IMR-90 (cell line): ENCODE results near the gene KCNN3. TPM values are rescaled to one million over a fixed set of nuclear protein-coding genes. Genes with fewer than 3 reads are reported as not detected.

ENCODE experiments used
- ATAC-seq: fragments of 200-7000 bp; cut with Tn5 transposase; 2 replicates; pipeline ENCODE4 v1.9.1; 2020; ENCODE audit warnings: low read depth, mild to moderate bottlenecking, moderate library complexity
- BruUV-seq: library from RNA; stranded (reverse); fragments of 400-500 nt; replicated peaks from 2 replicates; lab custom pipeline; 2021; lab: Mats Ljungman, UMichigan
- CTCF ChIA-PET: fragments of 300-600 bp; formaldehyde crosslinking; extraction: SDS; loops from one replicate; lab custom pipeline; 2021; ENCODE audit warnings: antibody characterized with exemption; lab: Yijun Ruan, JAX
- POLR2A ChIA-PET: fragments of 300-600 bp; sonication (Branson Sonifier 250); formaldehyde crosslinking; loops from one replicate; lab custom pipeline; 2022; ENCODE audit warnings: antibody characterized with exemption; ENCODE audit not compliant: unreplicated experiment; lab: Charles Lee
- DNase-seq: peaks from one replicate; pipeline ENCODE4 v3.0.0; 2013
- H2AFZ ChIP-seq: replicated peaks from 2 replicates; pipeline ENCODE3; 2013; ENCODE audit warnings: low read length, mild to moderate bottlenecking; ENCODE audit not compliant: poor library complexity
- H2AK5ac ChIP-seq: 2 replicates; pipeline ENCODE4 v1.6.1; 2013; ENCODE audit warnings: low read depth, low read length, inconsistent platforms
- H2AK9ac ChIP-seq: replicated peaks from 2 replicates; pipeline ENCODE3; 2013; ENCODE audit warnings: mild to moderate bottlenecking, low read depth, low read length, moderate library complexity; ENCODE audit not compliant: poor library complexity
- H2BK120ac ChIP-seq: 2 replicates; pipeline ENCODE4 v1.6.1; 2013; ENCODE audit warnings: low read depth, low read length, inconsistent platforms
- H2BK15ac ChIP-seq: 3 replicates; pipeline ENCODE4 v1.6.1; 2013; ENCODE audit warnings: low read depth, low read length, inconsistent platforms
- H2BK20ac ChIP-seq: 2 replicates; pipeline ENCODE4 v1.6.1; 2013; ENCODE audit warnings: low read depth, mild to moderate bottlenecking, inconsistent platforms, low read length, moderate library complexity
- H2BK5ac ChIP-seq: 2 replicates; pipeline ENCODE4 v1.6.1; 2013; ENCODE audit warnings: mild to moderate bottlenecking, low read depth, low read length, inconsistent platforms; ENCODE audit not compliant: poor library complexity, severe bottlenecking
- H3K14ac ChIP-seq: replicated peaks from 2 replicates; pipeline ENCODE4 v1.6.1; 2013; ENCODE audit warnings: low read depth, low read length, inconsistent platforms
- H3K18ac ChIP-seq: 2 replicates; pipeline ENCODE4 v1.6.1; 2013; ENCODE audit warnings: low read depth, low read length, control low read depth
- H3K23ac ChIP-seq: 2 replicates; pipeline ENCODE4 v1.6.1; 2013; ENCODE audit warnings: low read depth, low read length, inconsistent platforms
- H3K27ac ChIP-seq: 2 replicates; pipeline ENCODE4 v1.5.1; 2013; ENCODE audit warnings: mild to moderate bottlenecking, control low read depth, low read length; ENCODE audit not compliant: insufficient read depth
- H3K27me3 ChIP-seq: 2 replicates; pipeline ENCODE4 v1.6.1; 2013; ENCODE audit warnings: low read length; ENCODE audit not compliant: control insufficient read depth, insufficient read depth
- H3K36me3 ChIP-seq: 2 replicates; pipeline ENCODE4 v1.6.1; 2013; ENCODE audit warnings: low read length, mixed read lengths; ENCODE audit not compliant: control insufficient read depth, insufficient read depth
- H3K4ac ChIP-seq: 2 replicates; pipeline ENCODE4 v1.6.1; 2013; ENCODE audit warnings: low read depth, low read length, inconsistent platforms
- H3K4me1 ChIP-seq: 2 replicates; pipeline ENCODE4 v1.6.1; 2013; ENCODE audit warnings: low read length, mixed read lengths; ENCODE audit not compliant: control insufficient read depth, insufficient read depth
- H3K4me2 ChIP-seq: 2 replicates; pipeline ENCODE4 v1.6.1; 2013; ENCODE audit warnings: low read depth, mild to moderate bottlenecking, control low read depth, low read length, moderate library complexity
- H3K4me3 ChIP-seq: 2 replicates; pipeline ENCODE4 v1.5.1; 2013; ENCODE audit warnings: low read depth, mild to moderate bottlenecking, control low read depth, low read length, moderate library complexity; ENCODE audit not compliant: insufficient read depth
- H3K56ac ChIP-seq: 2 replicates; pipeline ENCODE4 v1.6.1; 2013; ENCODE audit warnings: low read length, inconsistent platforms; ENCODE audit not compliant: insufficient read depth; ENCODE audit errors: extremely low read depth
- H3K79me1 ChIP-seq, 2 experiments: 2 replicates each; pipeline ENCODE4 v1.6.1; 2013; ENCODE audit warnings: low read length in 2 of 2, inconsistent platforms in 1 of 2, low read depth in 1 of 2
- H3K9ac ChIP-seq: 2 replicates; pipeline ENCODE4 v1.6.1; 2013; ENCODE audit warnings: low read depth, low read length, control low read depth
- H3K9me1 ChIP-seq: 2 replicates; pipeline ENCODE4 v1.6.1; 2013; ENCODE audit warnings: low read length, inconsistent platforms; ENCODE audit not compliant: insufficient read depth
- H3K9me3 ChIP-seq: 2 replicates; pipeline ENCODE4 v1.6.1; 2013; ENCODE audit warnings: low read length; ENCODE audit not compliant: control insufficient read depth, insufficient read depth
- H4K20me1 ChIP-seq: 2 replicates; pipeline ENCODE4 v1.6.1; 2013; ENCODE audit warnings: low read length, inconsistent platforms; ENCODE audit not compliant: insufficient read depth
- H4K5ac ChIP-seq: 2 replicates; pipeline ENCODE4 v1.6.1; 2013; ENCODE audit warnings: mild to moderate bottlenecking, low read depth, low read length, control low read depth
- H4K8ac ChIP-seq, 2 experiments: 2 replicates each; pipeline ENCODE4 v1.6.1; 2013; ENCODE audit warnings: low read depth in 2 of 2, low read length in 2 of 2, control low read depth in 1 of 2, inconsistent platforms in 1 of 2
- H4K91ac ChIP-seq: 2 replicates; pipeline ENCODE4 v1.6.1; 2013; ENCODE audit warnings: low read depth, low read length, inconsistent platforms; ENCODE audit not compliant: insufficient read depth
- CEBPB ChIP-seq: IDR thresholded peaks from 2 replicates; pipeline ENCODE4 v1.6.1; 2012; ENCODE audit warnings: low read depth, low read length, improper control_type of control experiment
- CHD1 ChIP-seq: IDR thresholded peaks from 2 replicates; pipeline ENCODE4 v1.6.1; 2012; ENCODE audit warnings: low read depth, low read length, improper control_type of control experiment
- MAFK ChIP-seq: IDR thresholded peaks from 2 replicates; pipeline ENCODE4 v1.6.1; 2012; ENCODE audit warnings: low read depth, low read length, improper control_type of control experiment
- MXI1 ChIP-seq: IDR thresholded peaks from 2 replicates; pipeline ENCODE4 v1.6.1; 2012; ENCODE audit warnings: low read depth, mild to moderate bottlenecking, low read length, moderate library complexity, borderline replicate concordance
- POLR2A ChIP-seq: IDR thresholded peaks from 2 replicates; pipeline ENCODE4 v1.6.1; 2012; ENCODE audit warnings: mild to moderate bottlenecking, low read depth, low read length
- RAD21 ChIP-seq: IDR thresholded peaks from 2 replicates; pipeline ENCODE4 v1.6.1; 2012; ENCODE audit warnings: low read length, improper control_type of control experiment
- RCOR1 ChIP-seq: IDR thresholded peaks from 2 replicates; pipeline ENCODE4 v1.6.1; 2012; ENCODE audit warnings: mild to moderate bottlenecking, low read length, improper control_type of control experiment; ENCODE audit not compliant: insufficient replicate concordance
- SMC3 ChIP-seq: fragments of 150-350 bp; IDR thresholded peaks from 2 replicates; pipeline ENCODE4 v1.6.1; 2016; ENCODE audit warnings: low read depth, mild to moderate bottlenecking, antibody characterized with exemption, low read length, moderate library complexity
- WGBS, 2 experiments: methylation state at CpG; one replicate each; pipeline versions ENCODE4 v1.1.5 to v1.1.7; 2013; ENCODE audit warnings: missing lambda C conversion rate in 2 of 2; ENCODE audit not compliant: insufficient read length in 1 of 2; ENCODE audit errors: extremely low coverage in 2 of 2; 5-methylcytosine and 5-hydroxymethylcytosine counted together
- dilution Hi-C: fragments of 300-500 bp; cut with HindIII; formaldehyde crosslinking; loops from one replicate; pipeline ENCODE4 v1.14.3; 2018; ENCODE audit warnings: low sequenced_read_pairs; ENCODE audit not compliant: unreplicated experiment
- in situ Hi-C: fragments of 300-500 bp; cut with MboI; formaldehyde crosslinking; loops from 3 replicates; pipeline ENCODE4 v1.14.3; 2019; ENCODE audit warnings: low sequenced_read_pairs, inconsistent platforms, mixed read lengths
- intact Hi-C: fragments of 100-400 bp; cut with micrococcal nuclease; formaldehyde crosslinking; loops from 2 replicates; pipeline ENCODE4 v1.10.0; 2022
- polyA plus RNA-seq, 3 experiments: library from polyadenylated mRNA; depleted of rRNA; stranded (reverse); fragments of >200 nt; gene quantifications; 2 replicates each; pipeline ENCODE4 v1.2.3, GENCODE V29; 2012; ENCODE audit warnings: low replicate concordance in 1 of 3
- total RNA-seq: library from RNA; depleted of rRNA; stranded (reverse); fragments of >200 nt; gene quantifications from 2 replicates; pipeline ENCODE4 v1.2.3, GENCODE V29; 2012
- TF ChIP-seq, protein P1 (sequence below): conservative IDR thresholded peaks from 2 replicates; pipeline ENCODE4 v1.5.1; 2012; ENCODE audit warnings: mild to moderate bottlenecking, low read depth, low read length, improper control_type of control experiment
- TF ChIP-seq, protein P2 (sequence below): fragments of 150-350 bp; IDR thresholded peaks from 2 replicates; pipeline ENCODE4 v1.6.1; 2016; ENCODE audit warnings: low read depth, mild to moderate bottlenecking, low read length, moderate library complexity, borderline replicate concordance

The KCNN3 gene
- total and polyA plus RNA-seq, 2 of the 4 experiments (the other 2 are of a cell fraction): 0.02 TPM; not detected in 1

- no peak for DNase-seq
- no peak overlapping the region for H3K4me2 ChIP-seq
- in situ Hi-C loops: no loop called here
- dilution Hi-C loops: no loop called here
- no peak overlapping the region for H2AK5ac ChIP-seq
- intact Hi-C loops: no loop called here
- no peak overlapping the region for H3K14ac ChIP-seq
- 89% methylated on average over 15 of the region's 23 CpGs; no CpG with 5 or more reads in 1 of the 2 experiments for WGBS, 2 experiments
- no peak overlapping the region for H4K91ac ChIP-seq
- ChIA-PET CTCF (no interaction called here), POLR2A (no interaction called here)
- no peak overlapping the region for H4K8ac ChIP-seq
- H2AK9ac ChIP-seq: no peak overlapping the region
- H3K4ac ChIP-seq: no peak overlapping the region
- H3K4me1 ChIP-seq: peaks cover 4% of the 10 kb centered on the region; the same call in 1 of the 2 replicates
- H3K56ac ChIP-seq: no peak overlapping the region
- no TSS peak for BruUV-seq
- H3K27ac ChIP-seq: no peak overlapping the region
- H3K36me3 ChIP-seq: no peaks in the 10 kb centered on the region
- no peak overlapping the region for H3K4me3 ChIP-seq
- H2BK20ac ChIP-seq: no peak overlapping the region
- H3K18ac ChIP-seq: no peak overlapping the region
- H3K9ac ChIP-seq: no peak overlapping the region
- ATAC-seq: no peak
- H3K23ac ChIP-seq: no peak overlapping the region
- H3K79me1 ChIP-seq: no peaks in the 10 kb centered on the region
- peaks cover 68% of the 10 kb centered on the region for H3K27me3 ChIP-seq
- H3K9me1 ChIP-seq: no peaks in the 10 kb centered on the region
- no peak for TF ChIP-seq RCOR1
- no peak for TF ChIP-seq CHD1
- TF ChIP-seq SMC3: no peak
- TF ChIP-seq POLR2A: no peak
- no peak for TF ChIP-seq RAD21
- no peak for TF ChIP-seq MAFK
- no peak for TF ChIP-seq MXI1
- TF ChIP-seq, protein P1, sequence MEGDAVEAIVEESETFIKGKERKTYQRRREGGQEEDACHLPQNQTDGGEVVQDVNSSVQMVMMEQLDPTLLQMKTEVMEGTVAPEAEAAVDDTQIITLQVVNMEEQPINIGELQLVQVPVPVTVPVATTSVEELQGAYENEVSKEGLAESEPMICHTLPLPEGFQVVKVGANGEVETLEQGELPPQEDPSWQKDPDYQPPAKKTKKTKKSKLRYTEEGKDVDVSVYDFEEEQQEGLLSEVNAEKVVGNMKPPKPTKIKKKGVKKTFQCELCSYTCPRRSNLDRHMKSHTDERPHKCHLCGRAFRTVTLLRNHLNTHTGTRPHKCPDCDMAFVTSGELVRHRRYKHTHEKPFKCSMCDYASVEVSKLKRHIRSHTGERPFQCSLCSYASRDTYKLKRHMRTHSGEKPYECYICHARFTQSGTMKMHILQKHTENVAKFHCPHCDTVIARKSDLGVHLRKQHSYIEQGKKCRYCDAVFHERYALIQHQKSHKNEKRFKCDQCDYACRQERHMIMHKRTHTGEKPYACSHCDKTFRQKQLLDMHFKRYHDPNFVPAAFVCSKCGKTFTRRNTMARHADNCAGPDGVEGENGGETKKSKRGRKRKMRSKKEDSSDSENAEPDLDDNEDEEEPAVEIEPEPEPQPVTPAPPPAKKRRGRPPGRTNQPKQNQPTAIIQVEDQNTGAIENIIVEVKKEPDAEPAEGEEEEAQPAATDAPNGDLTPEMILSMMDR: no peak
- TF ChIP-seq, protein P2, sequence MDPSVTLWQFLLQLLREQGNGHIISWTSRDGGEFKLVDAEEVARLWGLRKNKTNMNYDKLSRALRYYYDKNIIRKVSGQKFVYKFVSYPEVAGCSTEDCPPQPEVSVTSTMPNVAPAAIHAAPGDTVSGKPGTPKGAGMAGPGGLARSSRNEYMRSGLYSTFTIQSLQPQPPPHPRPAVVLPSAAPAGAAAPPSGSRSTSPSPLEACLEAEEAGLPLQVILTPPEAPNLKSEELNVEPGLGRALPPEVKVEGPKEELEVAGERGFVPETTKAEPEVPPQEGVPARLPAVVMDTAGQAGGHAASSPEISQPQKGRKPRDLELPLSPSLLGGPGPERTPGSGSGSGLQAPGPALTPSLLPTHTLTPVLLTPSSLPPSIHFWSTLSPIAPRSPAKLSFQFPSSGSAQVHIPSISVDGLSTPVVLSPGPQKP: no peak
- no peak for TF ChIP-seq CEBPB
- H2BK5ac ChIP-seq: no peak overlapping the region
- H2BK120ac ChIP-seq: no peak overlapping the region
- H4K20me1 ChIP-seq: no peaks in the 10 kb centered on the region
- no peak overlapping the region for H2BK15ac ChIP-seq
- H2AFZ ChIP-seq: peak overlapping the region; percentile 29
- H4K5ac ChIP-seq: no peak overlapping the region
- H3K9me3 ChIP-seq: no peaks in the 10 kb centered on the region
These were observed 98.0 kb downstream of the KCNN3 start for GRCh38 chr1:154772056-154772455.
